Naive B cell (primary cell): ENCODE measurements around the gene MTIF3. TPM values are rescaled to one million over a fixed set of nuclear protein-coding genes. Genes with fewer than 3 reads are reported as not detected.

ENCODE experiments used
- polyA plus RNA-seq, 6 donors: library from polyadenylated mRNA; unstranded; fragments of 300-500 nt; fragmentation: Illumina TruSeq; gene quantifications; one replicate each; pipeline ENCODE4 v1.2.3, GENCODE V29; 2021; ENCODE audit warnings: low read depth in 6 of 6

Gene MTIF3
- polyA plus RNA-seq, 6 donors from 2014 or later, result 77.3 to 116 (median 89.0) TPM

Other genes with a start within 250 kb of the MTIF3 start
- 1,000 to 10,000 TPM; 5,049 to 7,554 (median 6,763) TPM for gene RPL21, start 199.0 kb downstream of the MTIF3 start, polyA plus RNA-seq
- 10 to 100 TPM in 2 of 6 donors, 1 to 10 TPM in 3, not detected in 1; 1.2 to 15.9 (median 9.5) TPM for gene RASL11A, start 179.7 kb downstream of the MTIF3 start, polyA plus RNA-seq
- gene GTF3A, start 25.9 kb downstream of the MTIF3 start, polyA plus RNA-seq, result 100 to 1,000 TPM; 373 to 631 (median 487) TPM
- gene LNX2, start 170.0 kb upstream of the MTIF3 start, polyA plus RNA-seq, result 10 to 100 TPM in 1 of 6 donors, 1 to 10 TPM in 5; 3.4 to 13.6 (median 4.8) TPM
- 100 to 1,000 TPM; 106 to 149 (median 130) TPM for gene POLR1D, start 171.3 kb upstream of the MTIF3 start, polyA plus RNA-seq